NCI-H1417 treated with DMSO at 0.1 percent for 48 hours (cell line): Measurements from ENCODE around the gene LDHAL6B.

Experiments
- DNase-seq: peaks from one replicate; lab custom pipeline; 2025; lab: John Stamatoyannopoulos, UW

LDHAL6B gene

DNA sequence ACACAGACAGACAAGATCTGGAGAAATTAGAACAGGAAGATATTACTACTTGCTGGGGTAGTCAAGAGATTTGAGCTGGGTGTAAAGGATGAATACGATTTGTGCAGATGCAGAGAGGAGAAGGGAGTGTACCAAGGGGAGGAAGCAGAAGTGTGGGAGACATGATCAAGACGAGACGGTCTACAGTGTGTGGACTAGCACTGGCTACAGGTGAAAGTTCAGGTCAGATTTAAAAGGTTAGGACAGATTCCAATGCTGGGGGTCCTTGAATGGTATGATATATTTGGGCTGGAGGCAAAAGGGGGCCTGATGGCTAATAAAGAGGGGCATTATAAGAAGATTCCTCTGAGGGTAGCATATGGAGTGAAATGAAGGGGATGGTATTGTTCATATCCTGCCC lies 12.1 kb downstream of the LDHAL6B start:
- no peak for DNase-seq

DNA sequence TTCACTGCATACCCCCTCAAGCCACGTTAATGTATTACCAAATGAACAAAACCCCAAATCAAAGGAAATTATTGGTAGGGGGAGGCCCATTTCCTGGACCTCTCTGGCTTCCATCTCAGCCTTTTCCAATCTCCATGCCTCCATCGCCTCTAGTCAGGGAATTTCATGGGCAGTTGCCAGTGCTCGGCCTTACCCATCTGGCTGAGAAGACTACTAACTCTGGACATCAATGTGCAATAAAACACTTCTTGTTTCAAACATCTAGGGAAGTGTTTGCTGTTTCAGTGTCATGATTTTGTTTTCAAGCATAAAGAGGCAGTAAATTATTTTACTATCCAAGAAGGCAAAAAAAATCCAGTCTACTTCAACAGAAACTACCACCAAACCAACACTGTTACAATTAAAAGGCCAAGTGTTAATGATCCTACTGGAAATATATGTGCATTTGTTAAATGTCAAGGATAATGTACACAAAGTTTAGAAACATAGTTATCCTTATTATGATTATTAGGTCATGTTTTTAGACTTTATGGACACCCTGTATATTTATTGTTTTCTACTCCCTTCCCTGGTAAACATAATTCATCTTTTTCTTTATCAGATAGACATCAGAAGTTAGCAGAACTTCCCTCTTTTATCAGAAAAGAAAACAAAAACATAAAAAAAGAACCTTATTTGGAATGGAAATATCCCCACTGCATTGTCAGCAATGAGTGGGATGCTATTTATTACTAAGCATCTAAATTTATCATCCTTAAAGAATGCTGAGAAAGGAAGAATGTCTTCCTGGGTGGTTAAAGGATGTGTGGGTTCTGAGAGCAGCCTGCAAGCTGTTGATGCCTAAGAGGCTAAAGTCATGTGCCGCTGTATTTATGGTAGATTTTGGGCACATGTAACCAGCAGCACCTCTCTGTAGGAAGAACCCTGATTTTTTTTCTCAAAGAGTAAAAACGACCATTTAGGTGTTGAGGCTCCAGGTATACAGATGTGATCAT lies 15.2 kb downstream of the LDHAL6B start:
- DNase-seq: no peak

DNA sequence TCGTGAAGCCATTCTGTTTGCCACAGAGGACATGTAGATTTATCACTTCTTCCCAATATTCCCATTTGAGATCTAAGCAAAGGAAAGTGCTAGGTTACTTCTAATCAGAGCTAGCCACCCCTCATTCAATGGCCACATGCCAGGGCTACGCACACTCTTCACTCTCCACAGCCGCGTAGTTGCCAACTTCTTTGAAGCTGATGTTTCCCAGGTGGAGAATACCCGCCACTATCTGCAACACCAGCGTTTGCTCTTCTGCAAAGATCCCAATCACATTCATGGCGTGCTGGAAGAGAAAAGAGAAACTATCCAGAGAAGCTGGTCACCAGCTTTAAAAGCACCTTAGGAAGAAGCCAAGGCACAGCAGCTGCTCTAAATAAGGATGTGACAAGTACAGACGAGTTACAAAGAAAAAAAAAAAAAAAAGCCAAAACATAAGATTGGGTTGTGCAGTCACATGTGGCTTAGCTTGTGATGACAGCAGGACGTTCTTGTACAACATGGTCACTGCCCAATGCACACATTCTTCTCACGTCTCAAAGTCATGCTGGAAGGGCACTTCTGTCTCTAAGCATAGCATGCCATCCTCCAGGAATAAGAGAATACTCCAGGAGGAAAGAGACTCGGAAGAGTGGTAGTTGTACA lies 16.4 kb downstream of the LDHAL6B start:
- DNase-seq: no peak

DNA sequence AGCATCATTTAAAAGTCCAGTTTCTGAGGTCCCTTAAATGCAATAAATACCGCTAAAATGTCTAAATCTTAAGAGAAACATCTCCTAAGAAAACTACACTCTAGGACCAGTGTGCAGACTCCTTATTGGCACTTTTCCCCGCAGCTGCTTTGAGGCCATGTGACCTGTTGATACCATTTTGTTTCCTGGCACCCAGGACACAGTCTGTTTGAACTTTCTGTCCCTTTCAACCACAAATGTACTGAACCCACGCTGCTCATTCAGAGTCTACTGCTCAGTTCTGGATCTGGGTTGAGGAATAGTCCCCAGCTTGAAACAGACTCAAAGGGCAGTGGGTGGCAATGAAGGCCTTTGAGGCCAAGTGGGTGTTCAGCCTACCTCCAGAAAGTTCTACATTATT lies 17.1 kb downstream of the LDHAL6B start:
- no peak for DNase-seq

DNA sequence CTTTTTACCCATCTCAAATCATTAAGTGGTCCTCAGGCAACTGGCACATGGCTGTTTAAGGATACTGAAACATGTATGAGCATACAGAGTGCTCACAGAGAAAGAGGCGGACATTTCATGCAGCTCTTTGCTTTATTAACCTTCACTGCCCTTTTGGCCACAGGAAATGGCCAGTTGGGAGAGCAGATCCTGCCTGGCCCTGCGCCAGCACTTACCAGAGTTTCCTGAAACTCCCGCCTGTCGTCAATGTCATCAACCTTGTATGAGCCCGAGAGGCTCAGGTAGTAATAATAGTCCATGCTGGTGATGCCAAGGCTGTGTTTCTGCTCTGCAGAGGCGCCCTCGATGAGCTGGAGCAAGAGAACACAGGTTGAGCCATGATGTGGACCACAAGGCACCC lies 17.8 kb downstream of the LDHAL6B start:
- DNase-seq: no peak

DNA sequence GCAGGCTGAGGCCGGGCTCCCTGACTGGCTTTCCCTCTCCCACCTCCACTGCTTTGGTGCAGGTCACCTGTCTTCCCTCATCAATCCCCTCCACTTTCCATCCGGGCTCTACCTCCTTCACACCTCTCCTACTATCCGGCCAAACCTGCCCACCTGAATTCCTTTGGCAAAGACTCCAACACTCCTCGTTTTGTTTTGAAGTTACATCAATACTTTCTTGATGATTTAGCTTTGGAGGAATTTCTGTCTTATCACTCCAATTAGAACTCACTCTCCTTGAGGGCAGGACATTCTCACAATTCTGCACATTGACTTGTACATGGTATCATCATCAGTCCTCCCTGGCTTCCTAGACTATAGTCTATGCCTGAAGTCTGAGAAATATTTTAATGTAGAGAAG lies 20.4 kb downstream of the LDHAL6B start:
- DNase-seq: no peak

DNA sequence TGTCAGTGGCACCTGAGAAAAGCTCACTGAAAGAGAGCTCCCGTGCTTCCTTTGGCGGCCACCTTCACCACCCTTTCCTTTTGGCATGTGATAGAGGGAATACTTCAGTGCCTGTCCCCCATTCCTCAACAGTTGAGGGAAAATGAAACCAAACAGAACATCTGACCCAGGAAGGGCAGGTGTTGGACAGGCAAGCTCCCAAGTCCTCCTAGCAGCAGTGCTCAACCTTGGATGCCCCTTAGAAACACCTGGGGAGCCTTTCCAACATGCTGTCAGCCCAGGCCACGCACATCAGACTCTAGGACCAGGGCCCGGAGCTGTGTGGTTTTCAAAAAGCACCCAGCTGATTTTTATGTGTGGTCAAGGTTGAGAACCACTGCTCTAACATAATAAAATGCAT lies 22.4 kb downstream of the LDHAL6B start:
- DNase-seq: no peak

DNA sequence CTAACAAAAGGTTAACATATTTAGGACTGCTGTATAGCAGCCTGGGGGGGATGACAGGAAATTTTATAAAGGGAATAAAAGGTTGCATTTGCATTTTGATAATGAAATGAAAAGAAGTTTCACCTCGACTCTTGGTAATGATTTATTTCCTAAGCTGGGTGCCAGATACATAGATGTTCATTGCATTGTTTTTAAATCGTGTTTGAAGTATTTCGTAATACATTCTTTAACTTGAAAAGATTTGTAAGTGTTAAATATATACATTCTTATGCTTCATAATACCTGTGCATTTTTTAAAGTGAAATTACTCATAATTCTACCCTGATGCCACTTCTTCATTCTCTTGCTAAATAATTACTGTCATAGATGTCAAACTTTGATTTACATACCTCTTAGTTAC lies 22.8 kb downstream of the LDHAL6B start:
- DNase-seq: no peak

DNA sequence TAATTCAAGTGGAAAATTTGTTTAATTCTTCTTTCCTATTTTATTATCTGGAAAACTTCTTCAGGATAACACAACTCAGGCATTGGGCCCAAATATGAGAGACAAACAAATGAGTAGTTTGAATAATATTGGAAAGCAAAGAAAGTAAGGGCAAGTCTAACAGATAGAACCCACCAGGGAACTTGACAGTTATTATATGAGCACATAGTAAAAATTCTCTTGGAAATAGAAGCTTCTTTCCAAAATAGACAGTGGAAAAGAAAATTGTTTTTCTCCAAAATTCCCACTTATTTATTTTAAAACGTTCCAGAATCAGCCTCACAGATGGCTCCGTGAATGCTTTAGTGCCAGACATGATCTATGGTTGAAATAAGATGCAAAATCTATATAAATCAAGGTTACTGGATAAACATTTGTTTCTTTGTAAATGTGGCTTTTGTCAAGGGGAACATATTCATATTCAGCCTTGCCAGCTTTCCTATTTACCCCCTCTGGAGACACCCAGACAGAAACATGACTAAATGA lies 23.9 kb downstream of the LDHAL6B start:
- DNase-seq: no peak

DNA sequence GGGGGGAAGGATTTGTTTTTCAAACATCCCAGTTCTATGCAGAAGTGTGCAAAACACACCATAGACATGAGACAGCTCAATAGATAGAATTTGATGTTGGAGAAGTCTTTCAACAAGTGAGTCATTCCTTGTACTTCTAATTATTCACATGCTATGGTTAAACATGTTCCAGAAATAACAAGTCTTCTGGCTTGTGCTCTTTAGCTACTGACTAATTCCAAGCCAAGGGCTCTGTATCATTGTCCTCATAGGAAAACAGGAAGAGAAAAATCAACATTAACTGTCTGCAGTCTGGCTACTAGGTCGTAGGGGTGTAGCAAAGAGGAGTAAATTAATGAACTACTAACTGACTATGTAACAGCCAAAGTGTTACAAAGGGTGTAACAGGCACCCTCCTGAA lies 25.8 kb downstream of the LDHAL6B start:
- DNase-seq: no peak

DNA sequence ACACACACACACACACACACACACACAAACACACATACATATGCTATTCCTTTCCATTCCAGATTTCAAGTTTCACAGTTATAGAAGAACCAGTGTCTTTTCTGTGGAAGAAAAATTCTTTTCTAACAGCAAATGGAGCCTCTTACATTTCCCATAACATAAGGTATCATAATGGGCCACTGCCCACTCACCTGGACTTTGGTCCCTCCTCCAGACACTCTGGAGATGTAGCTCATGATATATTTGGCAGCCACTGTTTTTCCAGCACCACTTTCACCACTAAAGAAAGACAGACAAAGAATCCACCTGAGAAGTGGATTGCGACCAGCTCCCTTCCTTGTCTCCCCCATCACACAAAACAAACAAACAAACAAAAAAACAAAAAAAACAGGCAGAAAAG lies 29.8 kb downstream of the LDHAL6B start:
- no peak for DNase-seq

DNA sequence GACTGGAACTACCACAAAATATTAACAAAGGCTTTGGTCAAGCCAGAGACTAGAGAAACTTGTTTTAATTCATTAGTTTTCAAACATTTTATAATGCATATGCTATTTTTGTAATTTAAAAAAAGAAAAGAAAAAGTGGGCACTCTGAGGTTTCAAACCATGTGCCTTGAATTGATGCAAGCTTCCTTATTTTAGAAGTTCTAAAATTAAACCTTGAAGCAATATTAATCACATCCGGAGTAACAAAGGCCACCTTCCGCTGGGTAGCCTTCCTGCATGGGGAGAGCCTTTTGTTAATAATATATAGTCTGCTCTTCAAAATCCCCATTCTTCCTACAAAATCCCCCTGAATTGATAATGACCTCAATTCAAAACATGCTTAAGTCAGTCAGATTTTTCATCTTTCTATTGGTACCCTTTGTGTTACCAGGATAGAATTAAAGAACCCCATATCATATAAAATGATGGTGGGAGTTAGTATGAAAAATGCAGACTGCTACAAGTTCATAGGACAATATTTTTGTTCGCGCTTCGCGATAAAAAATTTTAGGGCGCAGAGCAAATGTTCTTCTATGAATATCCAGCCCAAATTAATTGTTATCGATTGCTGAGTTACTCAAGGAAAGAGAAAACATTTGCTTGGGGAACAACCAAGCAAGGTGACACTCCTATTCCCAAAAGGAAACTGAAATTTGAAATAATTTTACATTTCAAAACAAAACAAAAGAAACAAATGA lies 30.6 kb downstream of the LDHAL6B start:
- DNase-seq: no peak

DNA sequence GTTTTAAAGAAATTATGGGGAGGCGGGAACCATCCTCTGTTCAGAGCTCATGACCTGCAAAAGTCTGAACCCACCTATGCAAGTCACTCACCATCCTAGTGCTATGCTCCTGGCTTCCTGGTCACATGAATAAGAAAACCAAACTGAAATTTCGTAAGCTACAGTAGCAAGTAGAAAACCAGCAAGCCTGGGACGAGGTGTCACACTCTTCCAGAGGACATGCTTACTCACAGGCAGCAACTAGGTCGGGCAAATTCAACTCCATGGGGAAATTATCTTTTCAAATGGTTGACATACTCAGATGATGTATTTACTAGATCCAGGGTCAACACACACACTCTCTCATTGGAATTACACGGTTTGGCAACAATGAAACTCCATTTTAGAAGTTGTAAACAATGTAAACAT lies 31.3 kb downstream of the LDHAL6B start:
- DNase-seq: no peak

DNA sequence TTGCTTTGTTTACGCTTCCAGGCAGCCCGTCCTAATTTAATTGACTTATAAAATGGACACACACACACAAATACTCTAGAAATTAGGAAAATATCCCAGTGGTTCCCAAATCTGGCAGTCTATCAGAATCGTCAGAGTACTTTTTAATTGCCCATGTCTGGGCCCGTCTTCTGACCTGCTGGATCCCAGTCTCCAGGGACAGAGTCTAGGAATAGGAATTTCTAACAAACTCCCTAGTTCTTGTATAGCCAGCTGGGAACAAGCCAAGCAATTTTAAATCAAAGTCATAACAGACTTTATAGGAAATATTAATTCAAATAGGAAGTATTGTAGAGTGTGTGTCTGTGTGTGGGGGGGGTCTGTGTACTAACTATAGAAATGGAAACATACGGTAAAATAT lies 33.4 kb downstream of the LDHAL6B start:
- DNase-seq: no peak

DNA sequence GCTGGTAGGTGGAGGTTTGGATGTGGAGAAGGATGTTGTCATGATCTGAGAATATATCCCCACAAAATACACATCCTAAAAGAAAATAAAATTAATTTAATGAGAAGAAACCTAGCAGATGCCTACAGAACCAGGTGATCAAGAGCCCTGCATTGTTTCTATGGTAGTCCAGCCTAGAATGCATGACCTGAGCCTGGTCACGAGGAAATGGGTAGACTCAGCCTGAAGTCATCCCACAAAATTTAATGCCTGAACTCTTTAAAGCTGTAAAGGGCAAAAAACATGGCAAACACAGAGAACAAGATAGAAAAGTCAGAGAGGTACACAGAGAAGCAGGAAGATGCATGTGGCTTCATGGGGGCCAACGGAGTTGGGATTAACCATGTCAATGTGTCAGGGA lies 36.0 kb downstream of the LDHAL6B start:
- DNase-seq: no peak

DNA sequence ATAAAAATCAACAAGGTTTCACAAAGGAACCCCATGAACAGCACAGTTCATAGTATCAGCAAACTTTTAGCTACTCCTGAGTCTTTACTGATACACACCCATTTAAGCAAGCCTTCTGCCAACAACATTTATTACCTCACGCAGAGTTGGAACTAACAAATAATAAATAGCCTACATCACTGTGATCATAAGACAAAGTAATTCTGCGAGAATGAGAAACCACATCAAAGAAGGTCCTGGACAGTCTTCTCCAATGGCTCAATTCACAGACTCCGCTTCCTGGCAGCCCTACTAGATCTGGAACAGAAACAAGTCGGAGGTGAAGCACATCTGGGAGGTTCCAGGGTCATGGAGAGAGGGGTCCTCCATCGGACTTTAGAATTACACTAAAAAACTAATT lies 37.0 kb downstream of the LDHAL6B start:
- DNase-seq: no peak

DNA sequence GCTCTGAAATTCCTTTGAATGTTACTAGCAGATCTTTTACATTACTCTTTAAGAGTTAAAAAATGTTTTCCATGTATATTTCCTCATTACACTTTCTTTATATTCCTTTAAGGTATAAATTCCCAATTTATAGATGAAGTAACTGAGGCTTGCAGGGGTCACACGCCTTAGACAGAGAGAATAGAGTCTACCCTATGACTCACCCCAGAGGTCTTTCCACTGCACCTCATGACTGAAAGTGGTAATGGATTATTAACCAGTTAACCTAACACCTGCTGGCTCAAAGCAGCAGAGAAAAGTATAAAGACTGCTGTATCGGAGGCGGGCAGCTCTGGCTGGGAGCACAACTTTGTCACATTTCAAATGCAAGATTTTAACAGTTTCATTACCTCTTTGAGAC lies 37.7 kb downstream of the LDHAL6B start:
- DNase-seq: no peak

DNA sequence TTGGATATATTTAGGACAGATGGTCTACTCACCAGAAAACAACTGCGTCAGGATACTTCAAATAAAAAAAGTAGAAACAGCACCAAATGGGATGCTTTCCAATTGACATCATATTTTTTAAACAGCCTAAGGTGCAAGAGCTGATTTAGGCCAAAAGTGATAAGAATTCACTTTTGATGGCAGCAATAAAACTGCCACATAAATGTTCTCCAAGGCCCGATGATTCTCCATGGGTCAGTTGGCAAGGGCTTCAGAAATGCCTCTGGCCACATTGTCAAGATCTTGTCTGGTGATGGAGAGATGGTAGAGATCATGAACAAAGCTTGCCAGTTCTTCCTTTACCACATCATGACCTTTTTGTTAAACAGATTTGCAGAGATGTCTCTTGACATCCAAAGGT lies 38.9 kb downstream of the LDHAL6B start:
- DNase-seq: no peak

DNA sequence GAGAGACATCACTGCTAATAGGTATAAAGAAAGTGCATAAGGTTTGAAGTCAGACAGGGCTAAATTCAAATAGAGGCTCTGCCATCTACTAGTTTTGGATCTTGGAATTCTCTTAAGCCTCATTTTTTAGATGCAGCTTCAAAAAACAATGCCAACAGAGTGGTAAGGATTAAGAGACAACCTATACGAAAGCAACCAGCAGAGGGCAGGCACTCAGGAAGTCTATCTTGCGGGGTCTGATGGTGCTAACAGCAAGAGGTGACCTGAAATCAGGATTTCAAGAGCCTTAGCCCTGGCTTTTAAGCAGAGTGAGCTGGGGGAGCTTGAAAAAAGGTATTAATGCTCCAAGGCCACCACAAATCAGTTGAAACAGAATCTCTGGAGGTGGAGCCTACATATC lies 40.7 kb downstream of the LDHAL6B start:
- DNase-seq: no peak

DNA sequence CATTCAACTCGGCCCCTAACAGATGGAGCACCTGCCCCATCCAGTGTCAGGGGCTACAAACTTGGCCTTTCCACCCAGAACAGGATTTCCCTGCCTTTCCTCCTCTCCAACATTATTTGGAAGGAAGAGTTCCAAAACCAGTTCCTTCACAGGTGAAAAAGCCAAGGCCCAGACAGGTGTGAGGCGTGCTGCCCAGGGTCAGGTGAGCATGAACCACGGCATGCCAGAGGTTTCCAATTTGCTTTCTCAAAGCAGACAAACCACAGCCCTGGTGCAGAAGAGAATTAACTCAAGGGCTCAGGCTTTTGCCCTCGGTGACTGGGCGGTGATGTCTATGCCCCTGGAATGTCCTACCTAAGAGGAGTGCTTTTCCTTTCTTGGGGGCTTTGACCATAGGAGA lies 43.2 kb downstream of the LDHAL6B start:
- DNase-seq: no peak

DNA sequence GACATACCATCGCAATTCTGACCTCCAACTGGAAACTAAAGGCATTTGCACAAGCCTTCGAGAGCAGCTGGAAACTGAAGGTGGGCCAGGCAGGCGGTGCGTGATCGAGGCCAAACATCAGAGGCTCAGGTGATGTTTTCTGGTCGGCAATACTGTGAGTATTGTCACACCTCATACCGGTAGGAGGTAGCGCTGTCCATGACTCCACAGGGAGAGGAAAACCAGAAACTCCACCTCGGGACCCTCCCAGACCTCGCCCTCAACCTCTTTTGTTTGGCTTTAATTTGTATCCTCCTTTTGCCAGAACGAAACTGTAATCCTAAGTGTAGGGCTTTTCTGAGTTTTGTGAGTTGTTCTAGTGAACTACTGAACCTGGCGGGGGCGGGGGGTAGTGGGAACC lies 43.6 kb downstream of the LDHAL6B start:
- DNase-seq: no peak

DNA sequence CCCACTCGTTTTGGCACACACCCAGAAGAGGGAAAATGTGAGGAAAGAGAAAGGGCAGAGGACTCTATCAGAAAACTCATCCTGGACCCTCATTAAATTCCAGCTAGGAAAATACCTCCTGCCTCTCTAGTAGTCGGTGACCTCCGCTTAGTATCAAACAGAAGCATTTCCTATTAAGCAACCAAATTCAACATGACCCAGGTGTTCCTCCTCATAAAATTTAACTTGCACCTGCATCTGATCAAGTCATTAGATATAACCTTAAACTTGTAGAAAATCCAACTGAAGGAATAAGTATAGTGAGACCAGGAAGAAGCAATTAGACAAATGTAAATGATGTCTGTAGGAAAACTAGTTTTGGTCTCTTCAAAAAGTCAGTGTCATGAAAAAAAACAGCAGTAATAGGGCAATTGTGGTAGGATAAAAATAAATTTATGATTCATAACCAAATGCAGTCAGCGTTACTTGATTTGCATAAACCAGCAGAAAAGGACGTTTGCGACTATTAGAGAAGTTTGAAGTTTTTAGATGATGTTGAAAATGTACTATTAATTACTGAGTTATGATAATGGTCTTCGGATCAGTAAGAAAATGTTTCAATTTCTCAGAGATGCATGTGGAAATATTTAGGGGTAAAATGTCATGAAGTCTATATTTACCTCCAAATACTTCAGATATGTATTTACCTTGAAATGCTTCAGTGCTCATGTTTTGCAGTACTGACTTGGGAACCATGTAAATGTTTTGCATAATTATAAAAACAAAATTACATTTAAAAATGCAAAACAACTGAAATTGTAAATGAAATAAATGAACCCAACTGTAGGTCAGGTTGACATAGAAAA lies 44.6 kb downstream of the LDHAL6B start:
- no peak for DNase-seq
